ENCODE measurements around the gene RPP14.
"Not testable (repeated sequence)": the region's sequence is repeated elsewhere in the genome, so short reads cannot be mapped to it uniquely, and the experiment has no call there.

Gene RPP14

GRCh38 chr3:58288964-58289613 is 17.0 kb upstream of the RPP14 start:
- peaks cover 4 to 61% (median 45%) of the 10 kb centered on the region in 5 donors for H3K36me3 ChIP-seq (ENCODE audit: control insufficient read depth in 5 of 5, insufficient read depth in 5 of 5, low read length in 5 of 5)
- H3K4me1 ChIP-seq (ENCODE audit: control insufficient read depth in 5 of 5, insufficient read depth in 5 of 5, low read length in 5 of 5); H3K27me3 ChIP-seq (ENCODE audit: control insufficient read depth in 5 of 5, insufficient read depth in 4 of 5, low read length in 5 of 5); H3K27ac ChIP-seq (ENCODE audit: low read depth, low read length); H3K9me3 ChIP-seq (ENCODE audit: control insufficient read depth in 5 of 5, low read length in 5 of 5); H3K9ac ChIP-seq (ENCODE audit: low read length in 5 of 5); H3K4me3 ChIP-seq (ENCODE audit: low read depth in 1 of 5, low read length in 5 of 5): not testable (repeated sequence)

- H3K4me1 ChIP-seq (ENCODE audit: control insufficient read depth in 5 of 5, insufficient read depth in 5 of 5, low read length in 5 of 5); H3K9ac ChIP-seq (ENCODE audit: low read length in 5 of 5); H3K4me3 ChIP-seq (ENCODE audit: low read depth in 1 of 5, low read length in 5 of 5); H3K27me3 ChIP-seq (ENCODE audit: control insufficient read depth in 5 of 5, insufficient read depth in 4 of 5, low read length in 5 of 5); H3K9me3 ChIP-seq (ENCODE audit: control insufficient read depth in 5 of 5, low read length in 5 of 5); H3K27ac ChIP-seq (ENCODE audit: low read depth, low read length): not testable (repeated sequence)
- peaks cover 4 to 51% (median 39%) of the 10 kb centered on the region in 5 donors for H3K36me3 ChIP-seq (ENCODE audit: control insufficient read depth in 5 of 5, insufficient read depth in 5 of 5, low read length in 5 of 5)
Observed at GRCh38 chr3:58290446-58290845, 15.6 kb upstream of the RPP14 start.

GRCh38 chr3:58291671-58292338 is 14.2 kb upstream of the RPP14 start:
- Histone ChIP-seq H3K4me1 (ENCODE audit: control insufficient read depth in 5 of 5, insufficient read depth in 5 of 5, low read length in 5 of 5) (peaks cover 0 to 9% (median 0%) of the 10 kb centered on the region in 5 donors), H3K4me3 (ENCODE audit: low read depth in 1 of 5, low read length in 5 of 5) (no peak overlapping the region), H3K9ac (ENCODE audit: low read length in 5 of 5) (no peak overlapping the region), H3K27ac (ENCODE audit: low read depth, low read length) (no peak overlapping the region), H3K27me3 (ENCODE audit: control insufficient read depth in 5 of 5, insufficient read depth in 4 of 5, low read length in 5 of 5) (no peaks in the 10 kb centered on the region), H3K9me3 (ENCODE audit: control insufficient read depth in 5 of 5, low read length in 5 of 5) (peaks cover 0 to 4% (median 0%) of the 10 kb centered on the region in 5 donors), H3K36me3 (ENCODE audit: control insufficient read depth in 5 of 5, insufficient read depth in 5 of 5, low read length in 5 of 5) (peaks cover 0 to 43% (median 34%) of the 10 kb centered on the region in 5 donors)

GRCh38 chr3:58292866-58293265 is 13.2 kb upstream of the RPP14 start:
- no peaks in the 10 kb centered on the region for H3K27me3 ChIP-seq (ENCODE audit: control insufficient read depth in 5 of 5, insufficient read depth in 4 of 5, low read length in 5 of 5)
- H3K36me3 ChIP-seq (ENCODE audit: control insufficient read depth in 5 of 5, insufficient read depth in 5 of 5, low read length in 5 of 5) = peaks cover 0 to 34% (median 26%) of the 10 kb centered on the region in 5 donors
- no peak overlapping the region for H3K4me3 ChIP-seq (ENCODE audit: low read depth in 1 of 5, low read length in 5 of 5)
- no peak overlapping the region for H3K27ac ChIP-seq (ENCODE audit: low read depth, low read length)
- no peak overlapping the region for H3K9ac ChIP-seq (ENCODE audit: low read length in 5 of 5)
- peaks cover 0 to 4% (median 0%) of the 10 kb centered on the region in 5 donors for H3K9me3 ChIP-seq (ENCODE audit: control insufficient read depth in 5 of 5, low read length in 5 of 5)
- peaks cover 0 to 12% (median 0%) of the 10 kb centered on the region in 5 donors for H3K4me1 ChIP-seq (ENCODE audit: control insufficient read depth in 5 of 5, insufficient read depth in 5 of 5, low read length in 5 of 5)

- Histone ChIP-seq H3K36me3 (ENCODE audit: control insufficient read depth in 5 of 5, insufficient read depth in 5 of 5, low read length in 5 of 5) (peaks cover 0 to 28% (median 20%) of the 10 kb centered on the region in 5 donors), H3K27me3 (ENCODE audit: control insufficient read depth in 5 of 5, insufficient read depth in 4 of 5, low read length in 5 of 5) (no peaks in the 10 kb centered on the region), H3K9ac (ENCODE audit: low read length in 5 of 5) (no peak overlapping the region), H3K4me3 (ENCODE audit: low read depth in 1 of 5, low read length in 5 of 5) (no peak overlapping the region), H3K4me1 (ENCODE audit: control insufficient read depth in 5 of 5, insufficient read depth in 5 of 5, low read length in 5 of 5) (peaks cover 0 to 12% (median 0%) of the 10 kb centered on the region in 5 donors), H3K27ac (ENCODE audit: low read depth, low read length) (no peak overlapping the region), H3K9me3 (ENCODE audit: control insufficient read depth in 5 of 5, low read length in 5 of 5) (peaks cover 0 to 4% (median 0%) of the 10 kb centered on the region in 5 donors)
Observed at GRCh38 chr3:58293516-58293915, 12.5 kb upstream of the RPP14 start.

- peaks cover 0 to 4% (median 0%) of the 10 kb centered on the region in 5 donors for H3K9me3 ChIP-seq (ENCODE audit: control insufficient read depth in 5 of 5, low read length in 5 of 5)
- H3K4me1 ChIP-seq (ENCODE audit: control insufficient read depth in 5 of 5, insufficient read depth in 5 of 5, low read length in 5 of 5) = peaks cover 0 to 17% (median 0%) of the 10 kb centered on the region in 5 donors
- peak overlapping the region in 1 of 5 donors; percentile 2 for H3K9ac ChIP-seq (ENCODE audit: low read length in 5 of 5)
- H3K36me3 ChIP-seq (ENCODE audit: control insufficient read depth in 5 of 5, insufficient read depth in 5 of 5, low read length in 5 of 5) = peaks cover 0 to 26% (median 19%) of the 10 kb centered on the region in 5 donors
- H3K4me3 ChIP-seq (ENCODE audit: low read depth in 1 of 5, low read length in 5 of 5) = no peak overlapping the region
- peaks cover 0 to 5% (median 0%) of the 10 kb centered on the region in 5 donors for H3K27me3 ChIP-seq (ENCODE audit: control insufficient read depth in 5 of 5, insufficient read depth in 4 of 5, low read length in 5 of 5)
- H3K27ac ChIP-seq (ENCODE audit: low read depth, low read length) = no peak overlapping the region
Observed at GRCh38 chr3:58296269-58296668, 9.8 kb upstream of the RPP14 start.

- Histone ChIP-seq H3K4me3 (ENCODE audit: low read depth in 1 of 5, low read length in 5 of 5) (no peak overlapping the region), H3K9me3 (ENCODE audit: control insufficient read depth in 5 of 5, low read length in 5 of 5) (peaks cover 0 to 9% (median 0%) of the 10 kb centered on the region in 5 donors), H3K4me1 (ENCODE audit: control insufficient read depth in 5 of 5, insufficient read depth in 5 of 5, low read length in 5 of 5) (peaks cover 0 to 17% (median 0%) of the 10 kb centered on the region in 5 donors), H3K27me3 (ENCODE audit: control insufficient read depth in 5 of 5, insufficient read depth in 4 of 5, low read length in 5 of 5) (peaks cover 0 to 7% (median 0%) of the 10 kb centered on the region in 5 donors), H3K9ac (ENCODE audit: low read length in 5 of 5) (peak overlapping the region in 1 of 5 donors; percentile 2), H3K36me3 (ENCODE audit: control insufficient read depth in 5 of 5, insufficient read depth in 5 of 5, low read length in 5 of 5) (peaks cover 0 to 22% (median 17%) of the 10 kb centered on the region in 5 donors), H3K27ac (ENCODE audit: low read depth, low read length) (no peak overlapping the region)
Observed at GRCh38 chr3:58296843-58297242, 9.2 kb upstream of the RPP14 start.

- Histone ChIP-seq H3K9ac (ENCODE audit: low read length in 5 of 5) (peak overlapping the region in 1 of 5 donors; percentile 23), H3K4me3 (ENCODE audit: low read depth in 1 of 5, low read length in 5 of 5) (no peak overlapping the region), H3K4me1 (ENCODE audit: control insufficient read depth in 5 of 5, insufficient read depth in 5 of 5, low read length in 5 of 5) (peaks cover 0 to 17% (median 0%) of the 10 kb centered on the region in 5 donors), H3K9me3 (ENCODE audit: control insufficient read depth in 5 of 5, low read length in 5 of 5) (peaks cover 0 to 9% (median 0%) of the 10 kb centered on the region in 5 donors), H3K27me3 (ENCODE audit: control insufficient read depth in 5 of 5, insufficient read depth in 4 of 5, low read length in 5 of 5) (peaks cover 0 to 8% (median 0%) of the 10 kb centered on the region in 5 donors), H3K36me3 (ENCODE audit: control insufficient read depth in 5 of 5, insufficient read depth in 5 of 5, low read length in 5 of 5) (peaks cover 0 to 11% (median 11%) of the 10 kb centered on the region in 5 donors), H3K27ac (ENCODE audit: low read depth, low read length) (no peak overlapping the region)
Observed at GRCh38 chr3:58298190-58298589, 7.9 kb upstream of the RPP14 start.

- H3K4me3 ChIP-seq (ENCODE audit: low read depth in 1 of 5, low read length in 5 of 5) = no peak overlapping the region
- peaks cover 0 to 17% (median 0%) of the 10 kb centered on the region in 5 donors for H3K4me1 ChIP-seq (ENCODE audit: control insufficient read depth in 5 of 5, insufficient read depth in 5 of 5, low read length in 5 of 5)
- peaks cover 0 to 3% (median 2%) of the 10 kb centered on the region in 5 donors for H3K36me3 ChIP-seq (ENCODE audit: control insufficient read depth in 5 of 5, insufficient read depth in 5 of 5, low read length in 5 of 5)
- no peak overlapping the region for H3K9ac ChIP-seq (ENCODE audit: low read length in 5 of 5)
- peaks cover 0 to 9% (median 0%) of the 10 kb centered on the region in 5 donors for H3K9me3 ChIP-seq (ENCODE audit: control insufficient read depth in 5 of 5, low read length in 5 of 5)
- H3K27ac ChIP-seq (ENCODE audit: low read depth, low read length) = no peak overlapping the region
- peaks cover 0 to 8% (median 0%) of the 10 kb centered on the region in 5 donors for H3K27me3 ChIP-seq (ENCODE audit: control insufficient read depth in 5 of 5, insufficient read depth in 4 of 5, low read length in 5 of 5)
Observed at GRCh38 chr3:58299075-58299474, 7.0 kb upstream of the RPP14 start.

Data from subcutaneous abdominal adipose tissue (tissue), 5 donors.